B cell (primary cell): ENCODE data around the gene STAG1. TPM values are rescaled to one million over a fixed set of nuclear protein-coding genes. Genes with fewer than 3 reads are reported as not detected.

ENCODE experiments used
- ATAC-seq: fragments of 200-7000 bp; cut with Tn5 transposase; one replicate; pipeline ENCODE4 v1.10.0; 2021; ENCODE audit warnings: low read depth, mild to moderate bottlenecking, moderate number of reproducible peaks, moderate library complexity
- CTCF ChIA-PET: fragments of 350-600 bp; sonication (Branson Sonifier 250); formaldehyde crosslinking; loops from one replicate; lab custom pipeline; 2021; ENCODE audit warnings: antibody characterized with exemption, inconsistent platforms; lab: Charles Lee
- POLR2A ChIA-PET: fragments of 350-600 bp; sonication (Branson Sonifier 250); formaldehyde crosslinking; loops from one replicate; lab custom pipeline; 2021; ENCODE audit warnings: antibody characterized with exemption; lab: Charles Lee
- DNase-seq: peaks from one replicate; pipeline ENCODE4 v3.0.0; 2013
- H2AFZ ChIP-seq: 2 replicates; pipeline ENCODE4 v1.6.1; 2012; ENCODE audit warnings: mild to moderate bottlenecking, low read depth, low read length; ENCODE audit not compliant: insufficient read depth, poor library complexity, severe bottlenecking
- H3K27ac ChIP-seq, 2 donors: 1 replicate in 1 of 2; 2 replicates in 1 of 2; pipeline ENCODE4 v1.5.1; 2012 to 2013; ENCODE audit warnings: low read length in 2 of 2, mild to moderate bottlenecking in 2 of 2, moderate library complexity in 1 of 2
- H3K27me3 ChIP-seq, 4 experiments: fragments of 200-600 bp in 1 of 4; sonication (generic) in 1 of 4; replicated peaks in 1 of 4; 1 replicate in 2 of 4; 2 replicates in 2 of 4; pipeline versions ENCODE4 v1.6.1 to v1.7.0; 2013 to 2016; ENCODE audit warnings: low read length in 3 of 4, mild to moderate bottlenecking in 2 of 4, mixed read lengths in 1 of 4, moderate library complexity in 1 of 4; ENCODE audit not compliant: insufficient read depth in 4 of 4, control insufficient read depth in 3 of 4; ENCODE audit errors: control extremely low read depth in 1 of 4
- H3K36me3 ChIP-seq, 2 experiments: replicated peaks in 1 of 2; 1 replicate in 1 of 2; 2 replicates in 1 of 2; pipeline versions ENCODE4 v1.6.1 to v1.7.1; 2013; ENCODE audit warnings: low read length in 1 of 2; ENCODE audit not compliant: insufficient read depth in 2 of 2, control insufficient read depth in 1 of 2; ENCODE audit errors: control extremely low read depth in 1 of 2, extremely low read depth in 1 of 2
- H3K4me1 ChIP-seq, 2 donors: fragments of 200-600 bp in 1 of 2; sonication (generic) in 1 of 2; 1 replicate in 1 of 2; 2 replicates in 1 of 2; pipeline versions ENCODE4 v1.5.1 to v1.6.1; 2013 to 2017; ENCODE audit warnings: low read length in 2 of 2; ENCODE audit not compliant: control insufficient read depth in 2 of 2, insufficient read depth in 2 of 2
- H3K4me2 ChIP-seq: replicated peaks from 2 replicates; pipeline ENCODE3; 2012; ENCODE audit warnings: mild to moderate bottlenecking, low read depth, low read length; ENCODE audit not compliant: poor library complexity, severe bottlenecking
- H3K4me3 ChIP-seq, 5 experiments: fragments of 200-600 bp in 1 of 5; sonication (generic) in 1 of 5; 1 replicate in 3 of 5; 2 replicates in 2 of 5; pipeline versions ENCODE4 v1.5.1 to v1.7.0; 2011 to 2016; ENCODE audit warnings: low read length in 4 of 5, mild to moderate bottlenecking in 4 of 5, low read depth in 2 of 5, control low read depth in 1 of 5, moderate library complexity in 1 of 5; ENCODE audit not compliant: insufficient read depth in 1 of 5; ENCODE audit errors: control extremely low read depth in 1 of 5, extremely low read depth in 1 of 5
- H3K79me2 ChIP-seq: fragments of 200-600 bp; sonication (generic); one replicate; pipeline ENCODE4 v1.6.0; 2016; ENCODE audit warnings: low read length; ENCODE audit not compliant: control insufficient read depth, insufficient read depth
- H3K9ac ChIP-seq: fragments of 200-600 bp; sonication (generic); 2 replicates; pipeline ENCODE4 v1.6.1; 2017; ENCODE audit warnings: mild to moderate bottlenecking, low read length, moderate library complexity
- H3K9me3 ChIP-seq, 3 donors: one replicate each; pipeline versions ENCODE4 v1.6.1 to v1.7.1; 2013; ENCODE audit warnings: low read length in 2 of 3; ENCODE audit not compliant: control insufficient read depth in 2 of 3, insufficient read depth in 1 of 3; ENCODE audit errors: control extremely low read depth in 1 of 3
- H4K20me1 ChIP-seq: 2 replicates; pipeline ENCODE4 v1.6.0; 2012; ENCODE audit warnings: mild to moderate bottlenecking, low read length; ENCODE audit not compliant: insufficient read depth, control insufficient read depth, poor library complexity, severe bottlenecking
- H3K27ac Mint-ChIP-seq: one replicate; pipeline ENCODE4 v1.8.0; 2021; ENCODE audit warnings: mixed read lengths
- H3K27me3 Mint-ChIP-seq: one replicate; pipeline ENCODE4 v1.8.0; 2021; ENCODE audit warnings: mixed read lengths
- H3K4me1 Mint-ChIP-seq: one replicate; pipeline ENCODE4 v1.8.0; 2021; ENCODE audit warnings: mixed read lengths
- H3K4me3 Mint-ChIP-seq: one replicate; pipeline ENCODE4 v1.8.0; 2021; ENCODE audit warnings: mixed read lengths
- H3K9me3 Mint-ChIP-seq: one replicate; pipeline ENCODE4 v1.8.0; 2022; ENCODE audit warnings: mixed read lengths; ENCODE audit not compliant: insufficient read depth
- CTCF ChIP-seq: fragments of 200-600 bp; IDR thresholded peaks from one replicate; pipeline ENCODE4 v1.8.0; 2022; ENCODE audit warnings: antibody characterized with exemption, mild to moderate bottlenecking
- EZH2 ChIP-seq: IDR thresholded peaks from 2 replicates; pipeline ENCODE4 v1.6.1; 2012; ENCODE audit warnings: borderline replicate concordance, low read depth, mild to moderate bottlenecking, moderate library complexity, low read length; ENCODE audit not compliant: insufficient read depth, poor library complexity, severe bottlenecking
- WGBS: methylation state at CpG from one replicate; pipeline ENCODE4 v1.1.5; 2013; ENCODE audit warnings: missing lambda C conversion rate; ENCODE audit not compliant: insufficient coverage; 5-methylcytosine and 5-hydroxymethylcytosine counted together
- intact Hi-C: fragments of 100-400 bp; cut with micrococcal nuclease; formaldehyde crosslinking; loops from one replicate; pipeline ENCODE4 v1.10.0; 2022
- polyA plus RNA-seq: library from polyadenylated mRNA; depleted of rRNA; stranded (reverse); fragments of >200 nt; gene quantifications from 2 replicates; pipeline ENCODE4 v1.2.3, GENCODE V29; 2012
- total RNA-seq, 2 donors: library from RNA; stranded (reverse); fragments of 120-200 nt in 1 of 2; gene quantifications; 1 replicate in 1 of 2; 2 replicates in 1 of 2; pipeline versions ENCODE4 v1.2.3 to v1.2.4, GENCODE V29; 2013 to 2022

The STAG1 gene
- total and polyA plus RNA-seq, 2 donors (not counting 1 experiment from before 2014, with no cell fraction given) = 9.2 to 77.0 TPM

GRCh38 chr3:136387031-136387430 is 365.1 kb downstream of the STAG1 start:
- TF ChIP-seq CTCF (no peak), EZH2 (no peak)
- H4K20me1 ChIP-seq = no peaks in the 10 kb centered on the region
- no peaks in the 10 kb centered on the region for H3K79me2 ChIP-seq
- H3K4me1 ChIP-seq = no peaks in the 10 kb centered on the region
- ChIA-PET CTCF (interaction anchor here (0.9 to 8.2 kb wide), 4 partner anchors 365 to 627 kb away, joined by 3 to 131 read pairs (median 6); partner anchors contain the start of gene STAG1), POLR2A (interaction anchor here (0.5 kb wide), 1 partner anchor 193 kb away, joined by 4 read pairs; no protein-coding TSS in a partner anchor)
- no peak overlapping the region for H3K4me2 ChIP-seq
- H3K9me3 ChIP-seq = no peaks in the 10 kb centered on the region
- H2AFZ ChIP-seq = no peak overlapping the region
- H3K27me3 ChIP-seq = no peaks in the 10 kb centered on the region
- H3K36me3 ChIP-seq = peaks cover 0 to 3% of the 10 kb centered on the region in 2 experiments
- H3K27me3 Mint-ChIP-seq = no peaks in the 10 kb centered on the region
- no peak for ATAC-seq
- WGBS = 80% methylated on average over 1 of the region's 1 CpG
- H3K27ac Mint-ChIP-seq = no peak overlapping the region
- no peak for DNase-seq
- no peak overlapping the region for H3K9ac ChIP-seq
- intact Hi-C loops = no loop called here
- H3K9me3 Mint-ChIP-seq = no peaks in the 10 kb centered on the region
- no peak overlapping the region for H3K27ac ChIP-seq
- no peak overlapping the region for H3K4me3 Mint-ChIP-seq
- no peak overlapping the region for H3K4me3 ChIP-seq
- peaks cover 3% of the 10 kb centered on the region for H3K4me1 Mint-ChIP-seq

- no CpG with 5 or more reads among the region's 2 CpGs for WGBS
- Histone ChIP-seq H3K36me3 (peaks cover 0 to 3% of the 10 kb centered on the region in 2 experiments), H3K9me3 (no peaks in the 10 kb centered on the region), H3K4me1 (no peaks in the 10 kb centered on the region), H3K27me3 (no peaks in the 10 kb centered on the region), H3K4me3 (no peak overlapping the region), H4K20me1 (no peaks in the 10 kb centered on the region), H3K4me2 (no peak overlapping the region), H3K79me2 (no peaks in the 10 kb centered on the region), H3K9ac (no peak overlapping the region), H3K27ac (no peak overlapping the region), H2AFZ (no peak overlapping the region)
- H3K9me3 Mint-ChIP-seq = no peaks in the 10 kb centered on the region
- ATAC-seq (no peak), DNase-seq (no peak)
- intact Hi-C loops = no loop called here
- no peak overlapping the region for H3K4me3 Mint-ChIP-seq
- CTCF ChIA-PET = interaction anchor here (0.9 to 1.2 kb wide), 2 partner anchors 11 to 628 kb away, joined by 3 to 4 read pairs; no protein-coding TSS in a partner anchor
- TF ChIP-seq EZH2 (no peak), CTCF (no peak)
- POLR2A ChIA-PET = no interaction called here
- no peaks in the 10 kb centered on the region for H3K4me1 Mint-ChIP-seq
- H3K27me3 Mint-ChIP-seq = no peaks in the 10 kb centered on the region
- no peak overlapping the region for H3K27ac Mint-ChIP-seq
These were observed 366.7 kb downstream of the STAG1 start for GRCh38 chr3:136385457-136385856.
